K562 (cell line): ENCODE results near the gene TMEM43.
"Not testable (repeated sequence)": the region's sequence is repeated elsewhere in the genome, so short reads cannot be mapped to it uniquely, and the experiment has no call there.

Source experiments
- CREM ChIP-seq: IDR thresholded peaks from 2 replicates; pipeline ENCODE4 v1.6.1; 2014; ENCODE audit warnings: antibody characterized with exemption, low read depth
- CTCF ChIP-seq, 3 experiments: IDR thresholded peaks in 2 of 3; conservative IDR thresholded peaks in 1 of 3; 2 replicates each; pipeline ENCODE4 v1.5.1; 2011 to 2012; ENCODE audit warnings: low read length in 3 of 3, mild to moderate bottlenecking in 3 of 3, control low read depth in 2 of 3, improper control_type of control experiment in 1 of 3, inconsistent platforms in 1 of 3, low read depth in 1 of 3, mixed read lengths in 1 of 3, moderate library complexity in 1 of 3; ENCODE audit not compliant: insufficient read depth in 2 of 3
- EP300 ChIP-seq: IDR thresholded peaks from 2 replicates; pipeline ENCODE4 v1.6.1; 2012; ENCODE audit warnings: low read length, improper control_type of control experiment
- MLLT1 ChIP-seq, 2 experiments: fragments of 450-650 bp; IDR thresholded peaks; 2 replicates each; pipeline ENCODE4 v1.6.1; 2016
- POLR2A ChIP-seq: fragments of 450-650 bp; conservative IDR thresholded peaks from 2 replicates; pipeline ENCODE4 v1.6.1; 2016
- TBP ChIP-seq: optimal IDR thresholded peaks from 2 replicates; pipeline ENCODE3; 2011; ENCODE audit warnings: low read depth, low read length, improper control_type of control experiment

GRCh38 chr3:14091959-14092358 is 32.9 kb upstream of the TMEM43 start:
- TF ChIP-seq CTCF (IDR thresholded peaks at IDR 0.05 in 2 of 3, conservative IDR thresholded peaks at IDR 0.05 in 1 of 3; ENCODE audit: insufficient read depth in 2 of 3, low read depth in 1 of 3, low read length in 3 of 3); TBP; CREM; EP300; POLR2A; MLLT1 (IDR thresholded peaks at IDR 0.05): not testable (repeated sequence)
